ENCODE data around the gene IGF2BP1. TPM values are rescaled to one million over a fixed set of nuclear protein-coding genes. Genes with fewer than 3 reads are reported as not detected.

IGF2BP1 gene
- total and polyA plus RNA-seq, 2 of the 8 experiments (the other 6 are each of a cell fraction or from before 2014, with no cell fraction given) = 41.6 to 513 TPM

DNA sequence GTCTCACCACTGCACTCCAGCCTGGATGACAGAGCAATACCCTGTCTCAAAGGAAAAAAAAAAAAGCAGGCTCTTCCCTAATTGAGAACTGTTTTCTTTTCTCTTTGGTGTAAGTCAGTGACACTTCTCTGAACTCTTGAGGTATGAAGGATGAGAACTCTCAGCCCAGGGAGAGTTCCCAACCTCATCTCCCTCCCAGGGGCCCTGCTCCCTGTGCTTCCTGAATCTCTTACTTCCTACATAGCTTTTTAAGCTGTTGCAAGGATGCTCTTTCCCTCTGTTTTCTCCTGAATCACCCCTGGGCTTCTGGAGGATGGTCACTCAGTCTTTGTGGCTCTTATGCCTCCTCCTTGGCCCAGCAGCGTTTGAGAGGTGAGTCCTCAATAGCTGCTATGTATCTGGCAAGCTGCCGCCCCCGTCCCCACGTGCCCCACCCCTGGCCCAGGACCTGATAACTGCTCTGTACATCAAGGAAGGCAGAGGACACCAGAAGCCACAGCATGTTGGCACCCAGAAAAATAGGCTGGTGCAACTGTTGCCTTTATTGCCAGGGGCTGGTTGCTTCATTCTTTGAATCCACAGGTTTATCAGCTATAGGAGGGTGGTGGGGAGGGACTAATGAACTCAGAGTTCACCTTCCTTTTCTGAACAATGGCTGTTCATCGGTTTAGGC is 24.0 kb downstream of the IGF2BP1 start:
- WGBS, 2 experiments (ENCODE audit: extremely low coverage in 1 of 2, insufficient coverage in 1 of 2, insufficient read length in 1 of 2, insufficient replicate concordance in 2 of 2, low coverage in 1 of 2, low lambda C conversion rate in 2 of 2, missing lambda C conversion rate in 1 of 2) = 42% methylated on average over 5 of the region's 5 CpGs; no CpG with 5 or more reads in 1 of the 2 experiments
- H3K4ac ChIP-seq (replicated peaks; ENCODE audit: insufficient read length, low read depth, low read length) = no peak overlapping the region
- no peak overlapping the region for H2BK15ac ChIP-seq (ENCODE audit: low read length)
- peak overlapping the region; percentile 96 for H2BK12ac ChIP-seq (ENCODE audit: low read depth, low read length)
- no peak overlapping the region for H4K8ac ChIP-seq (ENCODE audit: extremely low read depth, insufficient read depth, low read length)
- no peak overlapping the region for H4K91ac ChIP-seq (replicated peaks; ENCODE audit: insufficient read length, low read length)
- peaks cover 22 to 95% of the 10 kb centered on the region in 2 experiments for H3K79me2 ChIP-seq (ENCODE audit: control insufficient read depth in 1 of 2, insufficient read depth in 2 of 2, low read length in 2 of 2)
- no peak overlapping the region for H3K23ac ChIP-seq (ENCODE audit: insufficient read length)
- peaks cover 7% of the 10 kb centered on the region for H3K79me1 ChIP-seq (ENCODE audit: low read depth, low read length)
- H3K4me1 ChIP-seq (replicated peaks in 1 of 4; ENCODE audit: control insufficient read depth in 3 of 4, insufficient read depth in 4 of 4, low read length in 3 of 4) = peaks cover 19 to 48% (median 37%) of the 10 kb centered on the region in 4 experiments
- peak overlapping the region; percentile 70 to 73 for H3K4me2 ChIP-seq (ENCODE audit: insufficient read depth in 1 of 2, low read depth in 2 of 2, low read length in 2 of 2)
- H3K36me3 ChIP-seq (ENCODE audit: control insufficient read depth in 2 of 4, insufficient read depth in 4 of 4, low read length in 3 of 4) = peaks cover 2 to 30% (median 13%) of the 10 kb centered on the region in 4 experiments; a peak in 7 of 8 replicates
- H3K18ac ChIP-seq (ENCODE audit: extremely low read depth, low read length) = peak overlapping the region; percentile 82
- H3K4me3 ChIP-seq (ENCODE audit: extremely low read depth in 1 of 4, insufficient read depth in 2 of 4, low read depth in 3 of 4, low read length in 4 of 4) = peak overlapping the region in 1 of 4 experiments; percentile 44; a peak in 1 of 8 replicates
- H2AK5ac ChIP-seq (ENCODE audit: low read depth, low read length) = peak overlapping the region; percentile 79; the same call in 1 of the 2 replicates
- H3K27ac ChIP-seq (ENCODE audit: low read depth, low read length) = peak overlapping the region; percentile 90; the same call in 1 of the 2 replicates
- POLR2A ChIA-PET (ENCODE audit: partially characterized antibody) = interaction anchor here (0.6 to 3.9 kb wide), 24 partner anchors 9 to 236 kb away, joined by 3 to 60 read pairs (median 4); partner anchors contain the start of genes IGF2BP1, SNF8 and UBE2Z
- no peak overlapping the region for H2BK120ac ChIP-seq (replicated peaks; ENCODE audit: low read depth, low read length)
- peak overlapping the region; percentile 97; the same call in 1 of the 2 replicates for H2BK20ac ChIP-seq (ENCODE audit: low read length)
- CTCF ChIA-PET (ENCODE audit: partially characterized antibody) = interaction anchor here (0.8 to 9.4 kb wide), 10 partner anchors 10 to 77 kb away, joined by 3 to 222 read pairs (median 4); partner anchors contain the start of gene SNF8
- H3K27me3 ChIP-seq (replicated peaks in 1 of 4; ENCODE audit: control insufficient read depth in 3 of 4, extremely low read depth in 1 of 4, insufficient read depth in 3 of 4, low read length in 3 of 4) = no peaks in the 10 kb centered on the region
- DNase-seq (ENCODE audit: low read depth in 1 of 2, low spot score in 2 of 2) (peak in 1 of 2 experiments; percentile 54), FAIRE-seq (no peak)
- no peaks in the 10 kb centered on the region for H3K9me3 ChIP-seq (ENCODE audit: insufficient read depth in 2 of 2, low read depth in 1 of 2, low read length in 1 of 2)
- H3K56ac ChIP-seq (replicated peaks; ENCODE audit: insufficient read length, low read depth, low read length) = no peak overlapping the region
- peak overlapping the region in 1 of 4 experiments; percentile 20; a peak in 1 of 7 replicates for H3K9ac ChIP-seq (replicated peaks in 1 of 4; ENCODE audit: extremely low read depth in 1 of 4, low read depth in 3 of 4, low read length in 3 of 4)
- no peak for TF ChIP-seq PHF8 (conservative IDR thresholded peaks at IDR 0.05; ENCODE audit: low read depth, low read length)
- no peak for TF ChIP-seq SP1 (IDR thresholded peaks at IDR 0.05; ENCODE audit: low read depth, low read length)
- no peak for TF ChIP-seq SIN3A (conservative IDR thresholded peaks at IDR 0.05 in 1 of 2, IDR thresholded peaks at IDR 0.05 in 1 of 2; ENCODE audit: low read depth in 1 of 2, low read length in 2 of 2)
- no peaks in the 10 kb centered on the region; the same call in 1 of the 2 replicates for H3K23me2 ChIP-seq (ENCODE audit: low read depth, low read length)
- H4K20me1 ChIP-seq (replicated peaks in 1 of 2; ENCODE audit: control insufficient read depth in 1 of 2, insufficient read depth in 2 of 2, low read length in 2 of 2) = peaks cover 16 to 20% of the 10 kb centered on the region in 2 experiments
- H4K5ac ChIP-seq (ENCODE audit: insufficient read length, low read depth, low read length) = peak overlapping the region; percentile 88
- H2BK5ac ChIP-seq (ENCODE audit: low read depth, low read length) = peak overlapping the region; percentile 97
- no peak overlapping the region for H3K14ac ChIP-seq (ENCODE audit: insufficient read length)
- no peak overlapping the region for H2AFZ ChIP-seq (ENCODE audit: low read length)
